C4-2B (cell line): Measurements from ENCODE around the gene CTAGE4.

Experiments
- CTCF ChIP-seq: fragments of 450-650 bp; conservative IDR thresholded peaks from 2 replicates; pipeline ENCODE4 v1.5.1; 2017; ENCODE audit warnings: mild to moderate bottlenecking
- ZFX ChIP-seq: fragments of 450-650 bp; IDR thresholded peaks from 2 replicates; pipeline ENCODE4 v1.6.1; 2017

- TF ChIP-seq CTCF (no peak), ZFX (no peak)
Measured at GRCh38 chr7:144174613-144175012, 8.7 kb upstream of the CTAGE4 start.
